ENCODE measurements around the gene CAMK2N1. TPM values are rescaled to one million over a fixed set of nuclear protein-coding genes. Genes with fewer than 3 reads are reported as not detected.

The CAMK2N1 gene
- total RNA-seq, 2 experiments from 2014 or later = 0.81 to 0.87 TPM

GRCh38 chr1:20483833-20484518, 2.0 kb downstream of the CAMK2N1 start:
- Mint-ChIP-seq H3K4me3 (peak overlapping the region; percentile 65), H3K27me3 (peaks cover 59% of the 10 kb centered on the region), H3K4me1 (ENCODE audit: low read depth) (peaks cover 14% of the 10 kb centered on the region), H3K9me3 (no peaks in the 10 kb centered on the region), H3K27ac (no peak overlapping the region), H3K36me3 (no peaks in the 10 kb centered on the region)
- no peak for DNase-seq
- POLR2A ChIA-PET = interaction anchor here (1.0 kb wide), 1 partner anchor 24 kb away, joined by 3 read pairs; the partner anchor contains the start of gene MUL1
- intact Hi-C loops (cut with micrococcal nuclease) = no loop called here
- CTCF ChIA-PET = interaction anchor here (1.2 to 2.6 kb wide), 2 partner anchors 10 to 271 kb away, joined by 3 to 14 read pairs; no protein-coding TSS in a partner anchor

DNA sequence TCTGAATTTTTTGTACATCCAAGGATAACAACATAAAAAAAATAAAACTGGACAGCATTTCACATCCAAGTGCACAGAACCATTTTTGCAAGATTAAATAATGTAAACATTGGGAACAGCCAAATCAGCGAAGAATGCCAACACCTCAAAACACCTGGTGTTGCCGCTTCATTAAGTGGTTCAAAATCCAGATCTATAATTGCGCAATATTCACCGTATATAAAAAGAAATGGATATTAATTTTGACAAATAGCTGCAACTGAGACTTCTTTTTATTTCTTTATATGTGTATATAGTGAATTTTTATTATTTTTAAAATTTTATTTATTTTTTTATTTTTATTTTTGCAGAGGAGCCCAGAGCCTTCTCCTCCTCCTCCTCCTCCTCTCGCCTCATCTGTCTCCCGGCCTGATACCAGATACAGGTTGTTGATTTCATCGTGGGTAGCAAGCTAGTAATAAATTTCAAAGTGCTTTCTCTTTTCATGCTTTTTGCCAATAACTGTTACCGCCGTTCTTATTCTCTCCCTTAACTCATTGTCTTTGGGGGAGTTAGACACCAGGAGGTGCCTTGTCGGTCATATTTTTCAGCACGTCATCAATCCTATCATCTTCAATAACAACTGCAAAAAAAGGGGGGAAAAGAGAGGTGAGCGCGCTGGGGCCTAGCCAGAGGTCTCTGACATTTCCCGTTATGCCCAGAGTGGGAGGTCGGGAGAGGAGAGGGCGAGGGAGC, 2.7 kb downstream of the CAMK2N1 start:
- CTCF ChIA-PET = interaction anchor here (2.6 kb wide), 1 partner anchor 10 kb away, joined by 14 read pairs; no protein-coding TSS in a partner anchor
- intact Hi-C loops (cut with micrococcal nuclease) = no loop called here
- DNase-seq = no peak
- Mint-ChIP-seq H3K9me3 (no peaks in the 10 kb centered on the region), H3K36me3 (no peaks in the 10 kb centered on the region), H3K4me1 (ENCODE audit: low read depth) (peaks cover 14% of the 10 kb centered on the region), H3K27ac (no peak overlapping the region), H3K4me3 (no peak overlapping the region), H3K27me3 (peaks cover 57% of the 10 kb centered on the region)
- POLR2A ChIA-PET = interaction anchor here (1.0 kb wide), 1 partner anchor 24 kb away, joined by 3 read pairs; the partner anchor contains the start of gene MUL1

DNA sequence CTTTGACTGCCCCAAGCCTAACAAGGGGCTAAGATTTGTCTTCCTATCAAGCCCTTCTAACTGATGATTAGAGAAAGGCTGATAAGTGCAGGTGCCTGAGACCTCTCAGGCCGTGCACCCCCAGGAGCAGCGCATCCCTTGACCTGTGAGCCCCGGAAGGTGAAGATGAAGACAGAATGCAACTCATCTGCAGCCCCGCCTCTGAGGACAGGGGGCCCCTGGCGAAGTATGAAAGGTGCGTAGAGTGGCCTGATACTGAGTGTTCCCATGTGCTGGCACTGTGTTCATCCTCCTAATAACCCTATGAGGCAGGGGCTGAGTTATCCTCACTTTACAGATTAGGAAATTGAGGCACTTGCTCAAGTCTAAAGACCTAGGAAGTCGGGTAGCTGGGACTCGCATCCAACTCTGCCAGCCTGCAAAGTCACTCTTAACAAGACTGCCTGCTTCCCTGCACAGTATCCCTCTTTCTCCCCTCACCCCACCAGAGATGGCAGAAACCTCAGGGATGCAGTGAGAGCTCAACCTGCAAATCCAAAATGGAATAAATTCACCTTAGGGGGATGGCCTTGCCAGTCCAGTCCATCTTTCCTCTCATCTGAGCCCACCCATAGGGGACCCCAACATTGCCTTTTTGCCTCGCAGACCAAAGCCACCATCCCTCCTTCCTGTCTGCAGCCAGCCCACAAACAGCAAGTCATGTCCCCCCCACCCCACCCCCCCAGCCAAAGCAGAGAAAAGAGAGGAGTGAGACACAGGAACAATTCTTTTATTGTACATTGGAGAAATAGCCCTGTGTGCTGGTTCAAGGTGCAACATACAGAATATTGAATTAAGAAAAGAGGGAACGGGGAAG, 4.1 kb downstream of the CAMK2N1 start:
- no peak for DNase-seq
- H3K27me3 Mint-ChIP-seq = peaks cover 54% of the 10 kb centered on the region
- no peaks in the 10 kb centered on the region for H3K9me3 Mint-ChIP-seq
- no peaks in the 10 kb centered on the region for H3K36me3 Mint-ChIP-seq
- H3K4me3 Mint-ChIP-seq = no peak overlapping the region
- peaks cover 14% of the 10 kb centered on the region for H3K4me1 Mint-ChIP-seq (ENCODE audit: low read depth)
- ChIA-PET POLR2A (no interaction called here), CTCF (interaction anchor here (0.8 to 1.2 kb wide), 3 partner anchors 41 to 268 kb away, joined by 3 to 4 read pairs (median 3); no protein-coding TSS in a partner anchor)
- intact Hi-C loops (cut with micrococcal nuclease) = no loop called here
- H3K27ac Mint-ChIP-seq = no peak overlapping the region

- Mint-ChIP-seq H3K27me3 (peaks cover 58% of the 10 kb centered on the region), H3K4me1 (ENCODE audit: low read depth) (peaks cover 14% of the 10 kb centered on the region), H3K4me3 (no peak overlapping the region), H3K36me3 (no peaks in the 10 kb centered on the region), H3K9me3 (no peaks in the 10 kb centered on the region), H3K27ac (no peak overlapping the region)
- ChIA-PET CTCF (interaction anchor here (0.8 to 1.2 kb wide), 3 partner anchors 42 to 268 kb away, joined by 3 to 4 read pairs (median 3); no protein-coding TSS in a partner anchor), POLR2A (no interaction called here)
- intact Hi-C loops (cut with micrococcal nuclease) = no loop called here
- no peak for DNase-seq
These were observed 4.9 kb downstream of the CAMK2N1 start for GRCh38 chr1:20480951-20481617.

- H3K27me3 Mint-ChIP-seq = peaks cover 63% of the 10 kb centered on the region
- H3K36me3 Mint-ChIP-seq = no peaks in the 10 kb centered on the region
- POLR2A ChIA-PET = no interaction called here
These were observed 5.6 kb downstream of the CAMK2N1 start for GRCh38 chr1:20480243-20480944.

DNA sequence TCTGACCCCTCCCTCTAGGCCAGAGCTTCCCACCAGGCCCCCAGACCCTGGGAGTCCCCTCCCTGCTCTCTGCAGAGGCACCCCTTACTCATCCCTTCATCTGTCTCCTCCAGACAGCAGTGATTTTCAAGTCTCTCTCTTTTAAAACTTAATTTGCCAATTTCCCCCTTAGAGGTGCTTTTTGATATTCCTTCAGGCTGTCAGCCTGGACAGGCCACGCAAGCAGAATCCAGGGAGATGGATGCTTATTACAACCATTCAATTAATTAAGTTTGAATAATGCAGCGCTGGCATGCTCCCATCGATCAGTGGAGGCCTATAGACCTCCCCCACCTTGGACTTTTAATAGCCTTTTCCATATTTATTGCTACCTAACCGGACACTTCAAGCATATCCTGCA, 6.2 kb downstream of the CAMK2N1 start:
- intact Hi-C loops (cut with micrococcal nuclease) = no loop called here
- DNase-seq = no peak
- ChIA-PET POLR2A (no interaction called here), CTCF (interaction anchor here (2.3 kb wide), 1 partner anchor 14 kb away, joined by 7 read pairs; no protein-coding TSS in a partner anchor)
- Mint-ChIP-seq H3K9me3 (no peaks in the 10 kb centered on the region), H3K36me3 (no peaks in the 10 kb centered on the region), H3K27me3 (peaks cover 67% of the 10 kb centered on the region), H3K4me1 (ENCODE audit: low read depth) (peaks cover 11% of the 10 kb centered on the region), H3K27ac (no peak overlapping the region), H3K4me3 (no peak overlapping the region)

More at GRCh38 chr1:20480243-20480944, 5.6 kb downstream of the CAMK2N1 start:
- Mint-ChIP-seq H3K9me3 (no peaks in the 10 kb centered on the region), H3K27ac (no peak overlapping the region), H3K4me1 (ENCODE audit: low read depth) (peaks cover 11% of the 10 kb centered on the region), H3K4me3 (no peak overlapping the region)
- CTCF ChIA-PET = interaction anchor here (1.1 to 2.3 kb wide), 2 partner anchors 14 to 42 kb away, joined by 4 to 7 read pairs; no protein-coding TSS in a partner anchor
- intact Hi-C loops (cut with micrococcal nuclease) = no loop called here
- DNase-seq = no peak

GRCh38 chr1:20478057-20478635, 7.9 kb downstream of the CAMK2N1 start:
- ChIA-PET CTCF (interaction anchor here (2.3 kb wide), 1 partner anchor 16 kb away, joined by 7 read pairs; no protein-coding TSS in a partner anchor), POLR2A (no interaction called here)
- H3K4me1 Mint-ChIP-seq (ENCODE audit: low read depth) = no peaks in the 10 kb centered on the region
- no peak overlapping the region for H3K4me3 Mint-ChIP-seq
- no peaks in the 10 kb centered on the region for H3K9me3 Mint-ChIP-seq
- DNase-seq = no peak
- peaks cover 67% of the 10 kb centered on the region for H3K27me3 Mint-ChIP-seq
- no peaks in the 10 kb centered on the region for H3K36me3 Mint-ChIP-seq
- no peak overlapping the region for H3K27ac Mint-ChIP-seq
- intact Hi-C loops (cut with micrococcal nuclease) = no loop called here

- CTCF ChIA-PET = interaction anchor here (2.3 kb wide), 1 partner anchor 17 kb away, joined by 7 read pairs; no protein-coding TSS in a partner anchor
- no peaks in the 10 kb centered on the region for H3K36me3 Mint-ChIP-seq
- H3K9me3 Mint-ChIP-seq = no peaks in the 10 kb centered on the region
- no peak overlapping the region for H3K4me3 Mint-ChIP-seq
- POLR2A ChIA-PET = no interaction called here
- peaks cover 64% of the 10 kb centered on the region for H3K27me3 Mint-ChIP-seq
- no peaks in the 10 kb centered on the region for H3K4me1 Mint-ChIP-seq (ENCODE audit: low read depth)
- DNase-seq = no peak
- no peak overlapping the region for H3K27ac Mint-ChIP-seq
- intact Hi-C loops (cut with micrococcal nuclease) = no loop called here
These were observed 8.5 kb downstream of the CAMK2N1 start for GRCh38 chr1:20477348-20478056.

DNA sequence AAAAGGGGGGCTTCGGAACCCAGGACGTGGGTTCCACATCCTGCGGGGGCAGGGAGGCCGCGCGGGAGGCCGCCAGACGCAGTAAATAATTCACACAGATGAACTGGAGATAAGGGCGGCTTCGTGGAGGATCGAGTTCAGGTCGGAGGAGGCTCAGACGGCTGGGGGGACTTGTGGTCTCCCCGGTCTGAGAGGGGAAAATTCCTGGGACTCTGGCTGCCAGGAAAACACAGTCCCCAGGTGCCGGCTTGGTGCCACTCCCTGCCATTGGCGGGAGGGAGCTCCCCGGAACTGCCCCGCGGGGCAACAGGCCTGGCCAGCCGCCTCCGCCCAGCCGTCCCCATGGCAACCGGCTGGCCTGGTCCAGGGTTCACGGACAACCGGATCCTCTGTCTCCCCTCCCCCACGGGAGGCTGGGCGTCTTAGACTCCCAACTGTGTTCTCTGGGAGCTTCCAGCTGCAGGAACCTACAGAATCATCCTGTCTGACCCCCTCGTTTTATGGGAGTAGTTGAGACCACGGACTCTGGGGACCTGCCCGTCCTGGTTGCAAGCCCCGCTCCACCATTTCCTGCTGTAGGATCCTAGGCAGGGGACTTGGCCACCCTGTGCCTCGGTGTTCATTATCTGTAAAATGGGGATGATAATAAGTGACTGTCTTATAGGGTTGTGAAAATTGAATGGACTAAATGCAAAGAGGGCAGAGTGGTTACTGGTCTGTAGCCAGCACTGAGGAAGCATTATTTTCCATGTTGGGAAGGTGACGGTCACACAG, 9.6 kb downstream of the CAMK2N1 start:
- ChIA-PET CTCF (no interaction called here), POLR2A (no interaction called here)
- Mint-ChIP-seq H3K4me3 (no peak overlapping the region), H3K27ac (no peak overlapping the region), H3K9me3 (no peaks in the 10 kb centered on the region), H3K36me3 (no peaks in the 10 kb centered on the region), H3K27me3 (peaks cover 62% of the 10 kb centered on the region), H3K4me1 (ENCODE audit: low read depth) (no peaks in the 10 kb centered on the region)
- intact Hi-C loops (cut with micrococcal nuclease) = no loop called here
- no peak for DNase-seq

DNA sequence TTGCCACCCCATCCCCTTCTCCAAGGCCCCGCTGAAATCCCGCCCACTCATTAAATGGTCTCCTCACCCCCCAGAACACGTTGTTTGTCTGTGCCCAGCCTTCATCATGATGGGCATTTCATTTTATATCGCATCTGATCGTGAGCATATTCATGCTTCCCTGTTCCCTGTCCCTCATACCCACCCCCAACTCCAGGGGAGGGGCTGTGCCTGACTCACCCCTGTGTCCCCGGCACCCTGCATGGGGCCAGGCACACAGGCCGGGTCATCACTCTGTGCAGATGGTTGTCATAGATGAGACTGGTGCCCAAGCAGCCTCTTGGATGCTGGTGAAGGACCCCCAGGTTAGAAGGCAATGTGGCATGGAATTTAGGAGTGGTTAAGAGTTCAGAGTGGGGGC, 11.0 kb downstream of the CAMK2N1 start:
- DNase-seq = no peak
- H3K4me3 Mint-ChIP-seq = no peak overlapping the region
- H3K9me3 Mint-ChIP-seq = no peaks in the 10 kb centered on the region
- no peaks in the 10 kb centered on the region for H3K4me1 Mint-ChIP-seq (ENCODE audit: low read depth)
- POLR2A ChIA-PET = no interaction called here
- peaks cover 55% of the 10 kb centered on the region for H3K27me3 Mint-ChIP-seq
- CTCF ChIA-PET = no interaction called here
- H3K36me3 Mint-ChIP-seq = no peaks in the 10 kb centered on the region
- intact Hi-C loops (cut with micrococcal nuclease) = no loop called here
- no peak overlapping the region for H3K27ac Mint-ChIP-seq
